Measurements from ENCODE around the gene LY6G6F.

LY6G6F gene

DNA sequence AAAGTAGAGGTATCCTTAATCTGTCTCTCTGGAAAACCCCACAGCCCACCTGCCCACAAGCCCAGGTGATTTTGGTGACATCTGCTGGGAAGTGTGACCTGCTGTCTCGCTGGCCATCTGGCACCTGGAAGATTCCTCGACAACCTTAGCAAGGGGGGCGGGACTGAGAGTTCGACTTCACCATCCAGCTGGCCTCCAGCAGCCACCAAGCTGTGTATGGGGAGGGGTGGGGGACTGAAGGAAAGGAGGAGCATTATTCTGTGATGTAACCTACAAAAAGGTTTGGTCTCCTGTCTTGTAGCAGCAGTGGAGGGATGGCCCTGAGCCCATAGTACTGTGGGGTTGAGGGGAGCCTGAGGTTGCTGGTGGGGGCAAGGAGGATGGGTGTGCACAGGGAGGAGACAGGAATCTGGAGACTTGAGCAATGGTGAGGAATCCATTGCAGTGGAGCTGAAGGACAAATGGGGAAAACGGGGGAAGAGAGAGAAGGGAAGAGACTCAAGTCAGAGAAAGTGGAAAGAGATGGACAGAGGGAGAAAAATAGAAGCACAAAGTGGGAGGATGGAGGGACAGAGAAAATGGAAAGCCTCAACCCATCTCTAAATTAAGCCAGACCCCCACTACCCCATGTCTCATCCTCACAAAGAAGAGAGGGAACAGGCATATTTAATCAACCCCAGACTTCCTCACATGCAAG is 4.0 kb downstream of the LY6G6F start:
- TF ChIP-seq SIN3A (IDR thresholded peaks at IDR 0.05; ENCODE audit: borderline replicate concordance, insufficient read depth, low read length): no peak

DNA sequence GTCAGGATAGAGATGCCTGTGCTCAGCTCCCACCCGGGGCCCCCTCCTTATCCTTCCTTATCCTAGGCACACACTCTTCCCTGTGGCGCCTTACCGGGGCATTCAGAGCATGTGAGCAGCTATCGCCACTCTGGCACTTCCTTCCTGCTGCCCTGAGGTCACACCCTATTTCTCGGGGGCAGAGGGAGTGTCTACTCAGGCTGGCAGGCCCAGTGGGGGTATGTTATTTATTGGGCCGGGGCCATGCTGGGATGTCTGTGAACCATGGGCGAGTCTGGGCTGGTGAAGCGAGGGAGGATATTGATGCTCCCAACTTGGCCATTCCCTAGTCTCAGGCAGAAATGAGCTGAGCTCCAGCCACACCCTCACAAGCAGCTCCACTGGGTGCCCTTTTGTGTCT is 4.6 kb downstream of the LY6G6F start:
- no peak for TF ChIP-seq POLR2AphosphoS5 (IDR thresholded peaks at IDR 0.05; ENCODE audit: low read depth, low read length)
- no peak for TF ChIP-seq FOXP2 (optimal IDR thresholded peaks at IDR 0.05; ENCODE audit: borderline replicate concordance, extremely low read depth, extremely low read length, insufficient read depth)
- no peak for TF ChIP-seq TAF1 (IDR thresholded peaks at IDR 0.05; ENCODE audit: borderline replicate concordance, insufficient read depth, low read length)
- TF ChIP-seq, protein P1, sequence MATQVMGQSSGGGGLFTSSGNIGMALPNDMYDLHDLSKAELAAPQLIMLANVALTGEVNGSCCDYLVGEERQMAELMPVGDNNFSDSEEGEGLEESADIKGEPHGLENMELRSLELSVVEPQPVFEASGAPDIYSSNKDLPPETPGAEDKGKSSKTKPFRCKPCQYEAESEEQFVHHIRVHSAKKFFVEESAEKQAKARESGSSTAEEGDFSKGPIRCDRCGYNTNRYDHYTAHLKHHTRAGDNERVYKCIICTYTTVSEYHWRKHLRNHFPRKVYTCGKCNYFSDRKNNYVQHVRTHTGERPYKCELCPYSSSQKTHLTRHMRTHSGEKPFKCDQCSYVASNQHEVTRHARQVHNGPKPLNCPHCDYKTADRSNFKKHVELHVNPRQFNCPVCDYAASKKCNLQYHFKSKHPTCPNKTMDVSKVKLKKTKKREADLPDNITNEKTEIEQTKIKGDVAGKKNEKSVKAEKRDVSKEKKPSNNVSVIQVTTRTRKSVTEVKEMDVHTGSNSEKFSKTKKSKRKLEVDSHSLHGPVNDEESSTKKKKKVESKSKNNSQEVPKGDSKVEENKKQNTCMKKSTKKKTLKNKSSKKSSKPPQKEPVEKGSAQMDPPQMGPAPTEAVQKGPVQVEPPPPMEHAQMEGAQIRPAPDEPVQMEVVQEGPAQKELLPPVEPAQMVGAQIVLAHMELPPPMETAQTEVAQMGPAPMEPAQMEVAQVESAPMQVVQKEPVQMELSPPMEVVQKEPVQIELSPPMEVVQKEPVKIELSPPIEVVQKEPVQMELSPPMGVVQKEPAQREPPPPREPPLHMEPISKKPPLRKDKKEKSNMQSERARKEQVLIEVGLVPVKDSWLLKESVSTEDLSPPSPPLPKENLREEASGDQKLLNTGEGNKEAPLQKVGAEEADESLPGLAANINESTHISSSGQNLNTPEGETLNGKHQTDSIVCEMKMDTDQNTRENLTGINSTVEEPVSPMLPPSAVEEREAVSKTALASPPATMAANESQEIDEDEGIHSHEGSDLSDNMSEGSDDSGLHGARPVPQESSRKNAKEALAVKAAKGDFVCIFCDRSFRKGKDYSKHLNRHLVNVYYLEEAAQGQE (IDR thresholded peaks at IDR 0.05; ENCODE audit: insufficient read depth in 1 of 2, low read depth in 2 of 2, low read length in 2 of 2): no peak
- no peak for TF ChIP-seq SIN3A (IDR thresholded peaks at IDR 0.05; ENCODE audit: borderline replicate concordance, insufficient read depth, low read length)

DNA sequence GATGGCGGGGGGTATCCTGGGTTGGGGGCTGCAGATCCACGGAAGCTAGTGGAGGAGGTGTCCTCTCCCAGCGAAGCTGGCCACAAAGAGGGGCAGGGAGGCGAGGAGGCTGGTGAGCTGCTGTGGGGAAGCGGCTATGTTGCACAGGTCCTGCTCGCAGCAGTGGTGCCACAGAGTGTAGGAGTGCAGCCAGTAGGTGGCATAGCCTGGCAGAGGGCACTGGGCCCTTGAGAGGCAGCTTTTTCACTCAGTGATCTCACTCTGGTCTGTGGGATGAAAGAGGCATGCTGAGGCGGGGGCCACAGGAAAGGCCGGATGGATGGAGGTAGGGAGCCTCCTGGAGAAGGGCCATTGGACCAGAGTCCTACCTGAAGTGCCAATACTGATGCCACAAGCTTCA is 5.6 kb downstream of the LY6G6F start:
- TF ChIP-seq POLR2AphosphoS5 (IDR thresholded peaks at IDR 0.05; ENCODE audit: low read depth, low read length): no peak

DNA sequence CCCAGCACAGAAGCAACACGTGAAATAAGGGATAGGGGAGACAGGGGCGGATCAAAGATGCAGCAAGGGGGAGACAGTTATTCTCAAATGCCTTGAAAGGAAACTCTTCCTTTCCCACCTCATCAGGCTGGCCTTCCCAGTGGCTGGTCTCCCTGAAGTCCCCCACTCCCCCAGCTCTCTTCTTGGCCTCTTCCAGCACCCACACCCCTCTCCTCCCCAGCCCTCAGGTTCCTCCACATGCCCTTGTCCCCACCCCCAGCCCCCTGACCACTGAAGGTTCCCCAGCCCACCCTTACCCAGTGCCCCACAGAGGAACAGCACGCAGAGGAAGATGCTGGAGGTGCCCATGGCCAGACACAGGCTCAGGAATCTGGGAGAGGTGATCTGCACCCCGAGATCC is 6.8 kb downstream of the LY6G6F start:
- TF ChIP-seq, protein P1 (IDR thresholded peaks at IDR 0.05; ENCODE audit: insufficient read depth in 1 of 2, low read depth in 2 of 2, low read length in 2 of 2): no peak
- TF ChIP-seq TAF1 (IDR thresholded peaks at IDR 0.05; ENCODE audit: borderline replicate concordance, insufficient read depth, low read length) (no peak), POLR2AphosphoS5 (IDR thresholded peaks at IDR 0.05; ENCODE audit: low read depth, low read length) (no peak), FOXP2 (optimal IDR thresholded peaks at IDR 0.05; ENCODE audit: borderline replicate concordance, extremely low read depth, extremely low read length, insufficient read depth) (no peak), SIN3A (IDR thresholded peaks at IDR 0.05; ENCODE audit: borderline replicate concordance, insufficient read depth, low read length) (no peak)

GRCh38 chr6:31713991-31714684 is 7.5 kb downstream of the LY6G6F start:
- no peak for TF ChIP-seq TAF1 (IDR thresholded peaks at IDR 0.05; ENCODE audit: borderline replicate concordance, insufficient read depth, low read length)
- TF ChIP-seq SIN3A (IDR thresholded peaks at IDR 0.05; ENCODE audit: borderline replicate concordance, insufficient read depth, low read length): no peak
- TF ChIP-seq, protein P1 (IDR thresholded peaks at IDR 0.05; ENCODE audit: insufficient read depth in 1 of 2, low read depth in 2 of 2, low read length in 2 of 2): no peak
- TF ChIP-seq FOXP2 (optimal IDR thresholded peaks at IDR 0.05; ENCODE audit: borderline replicate concordance, extremely low read depth, extremely low read length, insufficient read depth): no peak
- TF ChIP-seq POLR2AphosphoS5 (IDR thresholded peaks at IDR 0.05; ENCODE audit: low read depth, low read length): no peak
